ENCODE measurements around the gene APBA1. TPM values are rescaled to one million over a fixed set of nuclear protein-coding genes. Genes with fewer than 3 reads are reported as not detected.
A peak's percentile ranks its signal among the peaks of the same experiment; 100 is the strongest.

APBA1 gene
- total and polyA plus RNA-seq, 4 donors, result 0.95 to 8.1 (median 2.8) TPM

DNA sequence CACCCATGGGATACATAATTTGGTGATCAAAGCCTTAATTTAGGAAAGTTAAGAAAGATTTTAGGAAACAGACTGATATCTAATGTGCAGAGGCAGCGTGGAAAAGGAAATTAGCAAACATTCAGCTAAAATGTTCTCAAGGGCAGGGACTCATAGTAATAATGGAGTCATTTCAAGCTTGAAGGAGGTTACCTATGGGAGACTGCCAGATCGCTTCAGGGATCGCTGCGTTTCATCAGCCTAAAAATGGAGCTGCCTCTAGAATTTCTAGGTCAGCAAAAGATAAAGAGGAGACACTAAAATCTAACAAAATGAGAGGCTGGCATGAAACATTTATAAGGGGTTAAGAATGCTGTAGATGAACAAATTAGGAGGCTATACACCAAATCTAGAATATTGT lies 115.5 kb downstream of the APBA1 start:
- Histone ChIP-seq H3K27me3 (ENCODE audit: control insufficient read depth in 3 of 3, insufficient read depth in 3 of 3, low read length in 2 of 3) (no peaks in the 10 kb centered on the region), H3K36me3 (ENCODE audit: control insufficient read depth in 4 of 4, insufficient read depth in 4 of 4, low read length in 4 of 4) (no peaks in the 10 kb centered on the region), H3K4me3 (no peak overlapping the region), H3K9ac (ENCODE audit: insufficient read depth in 1 of 2, low read length in 2 of 2) (no peak overlapping the region), H3K4me1 (ENCODE audit: control insufficient read depth in 5 of 5, insufficient read depth in 5 of 5, low read length in 5 of 5) (peaks cover 0 to 7% (median 0%) of the 10 kb centered on the region in 5 donors), H3K27ac (ENCODE audit: low read depth in 1 of 2, low read length in 1 of 2) (no peak overlapping the region), H3K9me3 (ENCODE audit: control insufficient read depth in 4 of 4, insufficient read depth in 3 of 4, low read length in 3 of 4) (no peaks in the 10 kb centered on the region)
- DNase-seq (no peak), ATAC-seq (ENCODE audit: insufficient read depth, low FRiP score) (no peak)
- 90 to 91% methylated on average over 4 of the region's 4 CpGs for WGBS, 2 donors
- TF ChIP-seq CTCF (IDR thresholded peaks at IDR 0.05; ENCODE audit: control extremely low read depth, extremely low read depth), result no peak

DNA sequence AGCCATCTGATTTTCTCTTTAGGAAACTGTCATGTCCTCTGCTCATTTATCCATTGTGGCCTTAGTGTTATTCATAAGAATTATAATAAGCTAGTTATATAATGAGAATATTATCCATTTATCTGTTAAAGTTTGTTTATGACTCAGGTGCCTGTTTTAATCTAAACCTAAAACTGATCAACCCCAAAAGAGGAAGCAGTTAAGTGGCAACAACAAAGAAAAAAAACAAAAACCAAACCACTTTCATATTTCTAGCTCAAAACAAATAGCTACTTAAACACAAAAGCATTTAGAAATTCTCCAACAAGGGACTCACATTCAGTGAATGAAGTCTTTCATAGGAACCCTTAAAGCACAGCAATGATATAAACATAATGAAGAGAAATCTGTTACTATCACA lies 116.4 kb downstream of the APBA1 start:
- ATAC-seq (ENCODE audit: insufficient read depth, low FRiP score) (no peak), DNase-seq (no peak)
- no peaks in the 10 kb centered on the region for H3K27me3 ChIP-seq (ENCODE audit: control insufficient read depth in 3 of 3, insufficient read depth in 3 of 3, low read length in 2 of 3)
- no peak overlapping the region for H3K4me3 ChIP-seq
- no peaks in the 10 kb centered on the region for H3K36me3 ChIP-seq (ENCODE audit: control insufficient read depth in 4 of 4, insufficient read depth in 4 of 4, low read length in 4 of 4)
- TF ChIP-seq CTCF (IDR thresholded peaks at IDR 0.05; ENCODE audit: control extremely low read depth, extremely low read depth), result no peak
- no peaks in the 10 kb centered on the region for H3K9me3 ChIP-seq (ENCODE audit: control insufficient read depth in 4 of 4, insufficient read depth in 3 of 4, low read length in 3 of 4)
- peaks cover 0 to 7% (median 0%) of the 10 kb centered on the region in 5 donors for H3K4me1 ChIP-seq (ENCODE audit: control insufficient read depth in 5 of 5, insufficient read depth in 5 of 5, low read length in 5 of 5)
- H3K27ac ChIP-seq (ENCODE audit: low read depth in 1 of 2, low read length in 1 of 2), result no peak overlapping the region
- H3K9ac ChIP-seq (ENCODE audit: insufficient read depth in 1 of 2, low read length in 2 of 2), result no peak overlapping the region

- Histone ChIP-seq H3K27ac (ENCODE audit: low read depth in 1 of 2, low read length in 1 of 2) (no peak overlapping the region), H3K27me3 (ENCODE audit: control insufficient read depth in 3 of 3, insufficient read depth in 3 of 3, low read length in 2 of 3) (no peaks in the 10 kb centered on the region), H3K4me3 (no peak overlapping the region), H3K36me3 (ENCODE audit: control insufficient read depth in 4 of 4, insufficient read depth in 4 of 4, low read length in 4 of 4) (no peaks in the 10 kb centered on the region), H3K9ac (ENCODE audit: insufficient read depth in 1 of 2, low read length in 2 of 2) (no peak overlapping the region), H3K9me3 (ENCODE audit: control insufficient read depth in 4 of 4, insufficient read depth in 3 of 4, low read length in 3 of 4) (no peaks in the 10 kb centered on the region), H3K4me1 (ENCODE audit: control insufficient read depth in 5 of 5, insufficient read depth in 5 of 5, low read length in 5 of 5) (peaks cover 0 to 5% (median 0%) of the 10 kb centered on the region in 5 donors)
- DNase-seq (peak; percentile 23 to 76 (median 57)), ATAC-seq (ENCODE audit: insufficient read depth, low FRiP score) (no peak)
- 57 to 79% methylated on average over 6 of the region's 6 CpGs for WGBS, 2 donors
- TF ChIP-seq CTCF (IDR thresholded peaks at IDR 0.05; ENCODE audit: control extremely low read depth, extremely low read depth), result no peak
Observed at GRCh38 chr9:69554945-69555344, 117.2 kb downstream of the APBA1 start.
